ENCODE results near the gene KBTBD2. TPM values are rescaled to one million over a fixed set of nuclear protein-coding genes. Genes with fewer than 3 reads are reported as not detected.
A peak's percentile ranks its signal among the peaks of the same experiment; 100 is the strongest.
"Not testable (repeated sequence)": the region's sequence is repeated elsewhere in the genome, so short reads cannot be mapped to it uniquely, and the experiment has no call there.

The KBTBD2 gene
- polyA plus RNA-seq, 2 of the 4 experiments (the other 2 are of a cell fraction), result 24.2 to 43.0 TPM

DNA sequence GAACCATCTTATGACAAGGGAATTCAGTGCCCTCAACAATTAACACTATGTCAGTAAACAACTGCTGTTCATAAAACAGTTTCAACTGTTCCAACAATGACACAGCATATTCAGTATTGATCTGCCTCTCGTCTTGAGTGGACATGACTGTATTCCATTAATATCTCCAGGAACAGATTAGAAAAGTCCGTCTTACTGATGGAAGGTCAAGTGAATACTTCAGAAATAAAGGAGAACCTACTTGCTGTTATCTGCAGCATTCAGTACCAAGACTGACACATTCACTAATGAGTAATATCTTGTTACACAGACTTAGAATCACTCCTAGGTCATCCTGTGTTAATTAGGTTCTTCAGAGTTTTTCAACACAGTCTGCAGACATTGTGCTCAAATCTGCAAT lies 12.1 kb downstream of the KBTBD2 start:
- peak in 1 of 2 experiments; percentile 65 for DNase-seq (ENCODE audit: low read depth in 1 of 2, low spot score in 1 of 2)
- H3K4me2 ChIP-seq, result peak overlapping the region; percentile 77
- H3K27ac ChIP-seq, result peak overlapping the region; percentile 66 to 87
- ChIA-PET CTCF (no interaction called here), POLR2A (interaction anchor here (0.6 kb wide), 1 partner anchor 10 kb away, joined by 3 read pairs; no protein-coding TSS in a partner anchor)
- no peak overlapping the region for H3K4me3 ChIP-seq
- H3K4me1 ChIP-seq, result peaks cover 56% of the 10 kb centered on the region
- TF ChIP-seq NFE2L2 (conservative IDR thresholded peaks at IDR 0.05; ENCODE audit: low read length) (peak; percentile 90), ZSCAN20 (CRISPR knock-in tag; IDR thresholded peaks at IDR 0.05) (no peak), TP53 (CRISPR knock-in tag; IDR thresholded peaks at IDR 0.05) (no peak), MAFK (IDR thresholded peaks at IDR 0.05; ENCODE audit: partially characterized antibody) (peak; percentile 97)
- FAIRE-seq, result peak; percentile 67
- no peaks in the 10 kb centered on the region for H3K9me3 ChIP-seq
- peak; percentile 48 to 62; a peak in 3 of 6 replicates for ATAC-seq
- 5% methylated on average over 2 of the region's 2 CpGs for WGBS (ENCODE audit: missing lambda C conversion rate)

DNA sequence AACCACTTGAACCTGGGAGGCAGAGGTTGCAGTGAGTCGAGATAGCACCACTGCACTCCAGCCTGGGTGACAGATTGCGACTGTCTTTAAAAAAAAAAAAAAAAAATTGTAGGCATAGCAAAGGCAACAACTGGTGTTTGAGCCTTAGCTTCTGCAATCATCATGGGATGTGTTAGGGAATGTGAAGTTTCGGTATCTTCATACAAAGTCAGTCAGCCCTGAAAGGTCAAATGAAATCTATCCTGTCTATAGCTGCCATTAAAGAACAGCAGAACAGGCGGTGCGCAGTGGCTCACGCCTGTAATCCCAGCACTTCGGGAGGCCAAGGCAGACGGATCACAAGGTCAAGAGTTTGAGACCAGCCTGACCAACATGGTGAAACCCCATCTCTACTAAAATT lies 13.5 kb downstream of the KBTBD2 start:
- H3K9me3 ChIP-seq; FAIRE-seq; H3K4me3 ChIP-seq; POLR2A ChIA-PET; DNase-seq (ENCODE audit: low read depth in 1 of 2, low spot score in 1 of 2); ATAC-seq; H3K4me2 ChIP-seq: not testable (repeated sequence)
- peak overlapping the region in 1 of 2 experiments; percentile 52; a peak in 2 of 6 replicates for H3K27ac ChIP-seq
- WGBS (ENCODE audit: missing lambda C conversion rate), result 94% methylated on average over 8 of the region's 8 CpGs
- H3K4me1 ChIP-seq, result peaks cover 50% of the 10 kb centered on the region
- CTCF ChIA-PET, result interaction anchor here (0.9 to 2.3 kb wide), 3 partner anchors 11 to 143 kb away, joined by 3 to 5 read pairs (median 3); no protein-coding TSS in a partner anchor

DNA sequence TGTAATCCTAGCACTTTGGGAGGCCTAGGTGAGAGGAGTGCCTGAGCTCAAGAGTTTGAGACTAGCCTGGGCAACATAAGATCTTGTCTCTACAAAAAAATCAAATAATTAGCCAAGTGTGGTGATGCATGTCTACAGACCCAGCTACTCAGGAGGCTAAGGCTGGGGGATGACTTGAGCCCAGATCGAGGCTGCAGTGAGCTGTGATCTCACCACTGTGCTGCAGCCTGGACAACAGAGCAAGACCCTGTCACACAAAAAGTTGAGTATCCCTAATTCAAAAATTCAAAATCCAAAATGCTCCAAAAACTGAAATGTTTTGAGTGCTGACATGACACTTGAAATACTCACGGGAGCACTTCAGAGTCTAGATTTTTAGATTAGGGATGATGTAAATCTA lies 19.1 kb downstream of the KBTBD2 start:
- WGBS (ENCODE audit: missing lambda C conversion rate), result 87% methylated on average over 2 of the region's 2 CpGs
- Histone ChIP-seq H3K9me3 (no peaks in the 10 kb centered on the region), H3K27ac (no peak overlapping the region), H3K4me2 (no peak overlapping the region), H3K4me1 (peaks cover 12% of the 10 kb centered on the region; the same call in 1 of the 3 replicates), H3K4me3 (no peak overlapping the region)
- ATAC-seq (no peak), FAIRE-seq (no peak), DNase-seq (ENCODE audit: low read depth in 1 of 2, low spot score in 1 of 2) (no peak)
- CTCF ChIA-PET, result interaction anchor here (0.9 to 3.9 kb wide), 3 partner anchors 9 to 26 kb away, joined by 4 to 11 read pairs (median 4); no protein-coding TSS in a partner anchor
- TF ChIP-seq RFX5 (IDR thresholded peaks at IDR 0.05) (no peak), ZNF302 (CRISPR knock-in tag; IDR thresholded peaks at IDR 0.05) (no peak), ZFP36 (IDR thresholded peaks at IDR 0.05; ENCODE audit: borderline replicate concordance, partially characterized antibody) (no peak), HOXB13 (CRISPR knock-in tag; IDR thresholded peaks at IDR 0.05; ENCODE audit: low read depth) (no peak), ESRRA (IDR thresholded peaks at IDR 0.05; ENCODE audit: borderline replicate concordance, low read length) (no peak), PHF8 (IDR thresholded peaks at IDR 0.05; ENCODE audit: borderline replicate concordance, low read depth) (no peak), TP53 (CRISPR knock-in tag; IDR thresholded peaks at IDR 0.05) (no peak), BHLHE40 (IDR thresholded peaks at IDR 0.05; ENCODE audit: low read depth, low read length) (no peak), MAZ (IDR thresholded peaks at IDR 0.05; ENCODE audit: borderline replicate concordance, low read depth, low read length) (no peak), RNF2 (IDR thresholded peaks at IDR 0.05; ENCODE audit: borderline replicate concordance, low read depth) (no peak), NR3C1 (IDR thresholded peaks at IDR 0.05) (no peak), EHMT2 (IDR thresholded peaks at IDR 0.05; ENCODE audit: low read depth) (no peak), POLR2AphosphoS2 (conservative IDR thresholded peaks at IDR 0.05; ENCODE audit: low read length) (no peak), NPAS2 (CRISPR knock-in tag; IDR thresholded peaks at IDR 0.05; ENCODE audit: borderline replicate concordance) (no peak), RCOR1 (IDR thresholded peaks at IDR 0.05; ENCODE audit: low read depth, low read length) (no peak), HES2 (IDR thresholded peaks at IDR 0.05) (no peak)
- TF ChIP-seq, protein P1, sequence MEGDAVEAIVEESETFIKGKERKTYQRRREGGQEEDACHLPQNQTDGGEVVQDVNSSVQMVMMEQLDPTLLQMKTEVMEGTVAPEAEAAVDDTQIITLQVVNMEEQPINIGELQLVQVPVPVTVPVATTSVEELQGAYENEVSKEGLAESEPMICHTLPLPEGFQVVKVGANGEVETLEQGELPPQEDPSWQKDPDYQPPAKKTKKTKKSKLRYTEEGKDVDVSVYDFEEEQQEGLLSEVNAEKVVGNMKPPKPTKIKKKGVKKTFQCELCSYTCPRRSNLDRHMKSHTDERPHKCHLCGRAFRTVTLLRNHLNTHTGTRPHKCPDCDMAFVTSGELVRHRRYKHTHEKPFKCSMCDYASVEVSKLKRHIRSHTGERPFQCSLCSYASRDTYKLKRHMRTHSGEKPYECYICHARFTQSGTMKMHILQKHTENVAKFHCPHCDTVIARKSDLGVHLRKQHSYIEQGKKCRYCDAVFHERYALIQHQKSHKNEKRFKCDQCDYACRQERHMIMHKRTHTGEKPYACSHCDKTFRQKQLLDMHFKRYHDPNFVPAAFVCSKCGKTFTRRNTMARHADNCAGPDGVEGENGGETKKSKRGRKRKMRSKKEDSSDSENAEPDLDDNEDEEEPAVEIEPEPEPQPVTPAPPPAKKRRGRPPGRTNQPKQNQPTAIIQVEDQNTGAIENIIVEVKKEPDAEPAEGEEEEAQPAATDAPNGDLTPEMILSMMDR (IDR thresholded peaks at IDR 0.05), result no peak
- POLR2A ChIA-PET, result no interaction called here
